Heart left ventricle (tissue), 16 donors: ENCODE measurements around the gene SLC31A2. TPM values are rescaled to one million over a fixed set of nuclear protein-coding genes. Genes with fewer than 3 reads are reported as not detected.
A peak's percentile ranks its signal among the peaks of the same experiment; 100 is the strongest.

Experiments
- ATAC-seq, 4 donors: fragments of 200-7000 bp; cut with Tn5 transposase; one replicate each; pipeline ENCODE4 v1.9.1; 2020 to 2022; ENCODE audit warnings: moderate library complexity in 4 of 4, mild to moderate bottlenecking in 3 of 4, moderate number of reproducible peaks in 1 of 4
- DNase-seq, 5 donors: peaks; one replicate each; pipeline ENCODE4 v3.0.0-alpha.2; 2020
- H3K27ac ChIP-seq, 12 donors: fragments of 200-600 bp; sonication (generic) in 4 of 12; one replicate each; pipeline versions ENCODE4 v1.5.0 to v1.8.0; 2016 to 2022; ENCODE audit warnings: mild to moderate bottlenecking in 2 of 12
- H3K27me3 ChIP-seq, 9 donors: fragments of 200-600 bp; sonication (generic) in 2 of 9; one replicate each; pipeline versions ENCODE4 v1.5.1 to v1.8.0; 2016 to 2022; ENCODE audit warnings: mild to moderate bottlenecking in 3 of 9
- H3K36me3 ChIP-seq, 9 donors: fragments of 200-600 bp; sonication (generic) in 2 of 9; one replicate each; pipeline versions ENCODE4 v1.5.0 to v1.8.0; 2018 to 2022; ENCODE audit warnings: mild to moderate bottlenecking in 2 of 9
- H3K4me1 ChIP-seq, 12 donors: fragments of 200-600 bp; sonication (generic) in 4 of 12; one replicate each; pipeline versions ENCODE4 v1.5.0 to v1.8.0; 2016 to 2022; ENCODE audit warnings: mild to moderate bottlenecking in 3 of 12
- H3K4me3 ChIP-seq, 12 donors: fragments of 200-600 bp; sonication (generic) in 4 of 12; one replicate each; pipeline versions ENCODE4 v1.5.0 to v1.8.0; 2017 to 2022; ENCODE audit warnings: mild to moderate bottlenecking in 9 of 12, moderate library complexity in 4 of 12
- H3K9me3 ChIP-seq, 12 donors: fragments of 200-600 bp; sonication (generic) in 4 of 12; one replicate each; pipeline versions ENCODE4 v1.5.0 to v1.8.0; 2016 to 2022; ENCODE audit warnings: mild to moderate bottlenecking in 1 of 12
- POLR2A ChIP-seq, 2 donors: fragments of 450-650 bp; IDR thresholded peaks; one replicate each; pipeline ENCODE4 v1.6.1; 2017; ENCODE audit warnings: antibody characterized with exemption in 2 of 2, mild to moderate bottlenecking in 2 of 2, moderate library complexity in 2 of 2
- whole genome bisulfite sequencing, 4 donors: extraction: QIAGEN DNeasy Blood & Tissue Kit in 2 of 4; methylation state at CpG; one replicate each; pipeline versions ENCODE4 v1.1.5 to v1.1.7; 2013 to 2018; 5-methylcytosine and 5-hydroxymethylcytosine counted together
- intact Hi-C, 10 donors: fragments of 100-400 bp; cut with DNase I; formaldehyde crosslinking; loops; one replicate each; pipeline versions ENCODE4 v1.11.1 to v1.14.2; 2022
- polyA plus RNA-seq, 2 donors: library from polyadenylated mRNA; stranded (reverse); fragments of 200-250 nt; gene quantifications; one replicate each; pipeline ENCODE4 v1.2.3, GENCODE V29; 2013
- total RNA-seq, 9 donors: library from RNA; depleted of rRNA in 2 of 9; stranded (reverse); fragments of >200 nt in 2 of 9; fragmentation: NEBNext Ultra II Directional in 3 of 9; extraction: Animal tissue kit (Norgen Biotek cat#: 25700) in 3 of 9; gene quantifications; one replicate each; pipeline versions ENCODE4 v1.1.0 to v1.2.4, GENCODE V29; 2016 to 2023
- TF ChIP-seq, protein P1 (sequence below), 12 donors: fragments of 200-600 bp; sonication (generic) in 4 of 12; IDR thresholded peaks; one replicate each; pipeline versions ENCODE4 v1.5.0 to v1.8.0; 2018 to 2022; ENCODE audit warnings: antibody characterized with exemption in 12 of 12, mild to moderate bottlenecking in 5 of 12
- donor health status: ischemic (EF 13 %, LVEDD 7.1; RV severe dilation, severe dysfunction).
- donor health status: healthy with polysubstance abuse.
- donor health status: DM: no; HTN: yes; CAD: no.
- donor health status: DM: no; HTN: no; CAD: no.
- donor health status: ischemic (EF 25% LVEDD 6.9; RV normal size, moderate dysfunction).
- donor health status: ischemic (EF 25% LVEDD 5.7; RV mildly dilated, moderate dysfunction).
- donor health status: healthy.
- donor health status: DM: yes; HTN: yes; CAD: no.
- donor health status: ischemic (EF 35%, LVEDD 5.7; RV mildly dilated, moderate dysfunction).
- donor health status: nonischemic (EF 11% LVEDD 7.7; RV severe dilation, severe dysfunction).
- donor health status: DM: yes; HTN: yes; CAD: no.
- donor health status: PGD.
- donor health status: ischemic (EF 29% LVEDD 5.4; RV normal size, mild dysfunction).
- donor health status: nonischemic (EF 23%, LVEDD 6.1; RV moderate dilation, normal function).

Gene SLC31A2
- total and polyA plus RNA-seq, 11 donors = 5.2 to 26.4 (median 13.8) TPM

DNA sequence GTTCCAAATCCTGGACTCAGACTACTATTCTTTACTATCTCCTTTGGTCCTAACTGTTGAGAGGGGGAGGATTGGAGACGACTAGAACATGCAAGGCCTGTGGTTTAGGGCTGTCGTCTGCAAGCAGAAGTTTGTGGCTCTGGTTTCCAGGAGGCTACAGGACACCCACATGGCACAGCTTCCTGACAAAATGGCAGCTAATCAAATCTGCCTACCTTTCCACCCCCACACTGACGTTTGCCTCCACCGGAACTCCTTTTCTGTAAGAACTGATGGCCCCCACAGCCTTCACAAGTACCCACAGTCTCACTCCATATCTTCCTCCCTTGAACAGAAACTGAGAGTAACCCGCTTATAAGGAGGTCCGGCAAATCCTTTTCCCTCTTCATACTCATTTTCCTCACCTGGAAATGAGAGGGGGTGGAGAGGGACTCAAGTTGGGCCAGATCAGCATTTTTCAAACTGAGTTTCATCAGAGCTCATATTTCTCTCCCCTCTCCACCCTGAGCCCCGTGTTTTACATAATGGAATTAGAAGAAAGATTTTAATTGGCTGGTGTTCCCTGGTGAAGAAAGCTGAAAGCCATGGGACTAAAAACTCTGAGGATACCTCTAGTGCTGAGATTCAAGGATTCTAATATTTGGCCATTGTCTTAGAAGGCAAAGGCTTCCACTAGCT lies 5.2 kb downstream of the SLC31A2 start:
- peak overlapping the region in 1 of 12 donors; percentile 91 for H3K27ac ChIP-seq
- 41 to 71% (median 54%) methylated on average over 7 of the region's 7 CpGs for WGBS, 4 donors
- no peak for TF ChIP-seq POLR2A (IDR thresholded peaks at IDR 0.05)
- TF ChIP-seq, protein P1, sequence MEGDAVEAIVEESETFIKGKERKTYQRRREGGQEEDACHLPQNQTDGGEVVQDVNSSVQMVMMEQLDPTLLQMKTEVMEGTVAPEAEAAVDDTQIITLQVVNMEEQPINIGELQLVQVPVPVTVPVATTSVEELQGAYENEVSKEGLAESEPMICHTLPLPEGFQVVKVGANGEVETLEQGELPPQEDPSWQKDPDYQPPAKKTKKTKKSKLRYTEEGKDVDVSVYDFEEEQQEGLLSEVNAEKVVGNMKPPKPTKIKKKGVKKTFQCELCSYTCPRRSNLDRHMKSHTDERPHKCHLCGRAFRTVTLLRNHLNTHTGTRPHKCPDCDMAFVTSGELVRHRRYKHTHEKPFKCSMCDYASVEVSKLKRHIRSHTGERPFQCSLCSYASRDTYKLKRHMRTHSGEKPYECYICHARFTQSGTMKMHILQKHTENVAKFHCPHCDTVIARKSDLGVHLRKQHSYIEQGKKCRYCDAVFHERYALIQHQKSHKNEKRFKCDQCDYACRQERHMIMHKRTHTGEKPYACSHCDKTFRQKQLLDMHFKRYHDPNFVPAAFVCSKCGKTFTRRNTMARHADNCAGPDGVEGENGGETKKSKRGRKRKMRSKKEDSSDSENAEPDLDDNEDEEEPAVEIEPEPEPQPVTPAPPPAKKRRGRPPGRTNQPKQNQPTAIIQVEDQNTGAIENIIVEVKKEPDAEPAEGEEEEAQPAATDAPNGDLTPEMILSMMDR (IDR thresholded peaks at IDR 0.05) = no peak
- peaks cover 0 to 56% (median 16%) of the 10 kb centered on the region in 12 donors for H3K4me1 ChIP-seq
- H3K4me3 ChIP-seq = no peak overlapping the region
- ATAC-seq = peak in 1 of 4 donors; percentile 7
- no peaks in the 10 kb centered on the region for H3K9me3 ChIP-seq
- intact Hi-C loops = loop anchor here in 2 of 10 donors (10.0 kb wide), 2 partner anchors 101 to 119 kb away; partner anchors contain the start of genes CDC26 (in 1 of the 2), PRPF4 (in 1 of the 2) and ZFP37 (in 1 of the 2)
- no peak for DNase-seq
- peaks cover 0 to 46% (median 31%) of the 10 kb centered on the region in 9 donors for H3K36me3 ChIP-seq
- H3K27me3 ChIP-seq = no peaks in the 10 kb centered on the region

DNA sequence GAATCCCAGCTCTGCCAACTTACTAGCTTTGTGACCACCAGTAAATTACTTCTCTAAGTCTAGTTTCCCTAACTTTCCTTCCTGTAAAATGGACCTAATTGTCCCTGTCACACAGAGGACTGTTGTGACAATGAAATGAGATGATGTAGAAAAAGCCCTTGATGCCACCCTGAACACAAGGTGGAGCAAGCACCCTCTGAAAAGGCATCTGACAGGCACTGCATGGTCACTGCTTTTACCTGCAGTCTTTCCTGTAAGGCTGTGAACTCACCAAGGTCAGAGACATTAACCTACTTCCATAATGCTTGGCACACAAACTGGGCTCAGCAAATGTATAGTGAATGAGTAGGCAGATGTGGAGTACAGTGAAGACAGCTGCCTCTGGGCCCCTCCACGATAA lies 6.1 kb downstream of the SLC31A2 start:
- Histone ChIP-seq H3K4me3 (no peak overlapping the region), H3K9me3 (no peaks in the 10 kb centered on the region), H3K27ac (peak overlapping the region in 1 of 12 donors; percentile 17), H3K4me1 (peaks cover 0 to 51% (median 13%) of the 10 kb centered on the region in 12 donors), H3K27me3 (no peaks in the 10 kb centered on the region), H3K36me3 (peaks cover 0 to 54% (median 38%) of the 10 kb centered on the region in 9 donors)
- TF ChIP-seq, protein P1 (IDR thresholded peaks at IDR 0.05) = no peak
- no peak for TF ChIP-seq POLR2A (IDR thresholded peaks at IDR 0.05)
- WGBS, 4 donors = 71 to 92% (median 76%) methylated on average over 1 of the region's 1 CpG
- intact Hi-C loops = loop anchor here in 2 of 10 donors (10.0 kb wide), 2 partner anchors 102 to 118 kb away; partner anchors contain the start of genes CDC26 (in 1 of the 2), PRPF4 (in 1 of the 2) and ZFP37 (in 1 of the 2)
- ATAC-seq (no peak), DNase-seq (no peak)

DNA sequence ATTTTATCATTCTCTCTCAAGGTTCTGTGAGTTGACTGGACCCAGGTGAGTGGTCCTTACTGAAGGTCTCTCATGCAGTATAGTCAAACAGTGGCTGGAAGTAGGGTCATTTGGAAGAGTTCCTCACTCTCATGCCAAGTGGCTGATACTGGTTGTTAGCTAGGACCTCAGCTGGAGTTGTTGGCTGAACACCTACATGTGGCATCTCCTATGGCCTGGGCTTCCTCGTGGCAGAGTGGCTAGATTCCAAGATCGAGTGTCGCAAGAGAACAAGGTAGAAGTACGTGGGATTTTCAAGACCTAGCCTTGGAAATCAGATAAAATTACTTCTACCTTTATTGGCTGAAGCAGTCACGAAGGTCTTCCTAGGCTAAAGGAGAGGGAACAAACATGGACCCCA lies 7.6 kb downstream of the SLC31A2 start:
- no peaks in the 10 kb centered on the region for H3K9me3 ChIP-seq
- 80 to 82% (median 81%) methylated on average over 5 of the region's 5 CpGs for whole genome bisulfite sequencing, 4 donors
- TF ChIP-seq, protein P1 (IDR thresholded peaks at IDR 0.05) = no peak
- TF ChIP-seq POLR2A (IDR thresholded peaks at IDR 0.05) = no peak
- H3K27ac ChIP-seq = no peak overlapping the region
- intact Hi-C loops = loop anchor here in 2 of 10 donors (10.0 kb wide), 2 partner anchors 104 to 116 kb away; partner anchors contain the start of genes CDC26 (in 1 of the 2), PRPF4 (in 1 of the 2) and ZFP37 (in 1 of the 2)
- H3K36me3 ChIP-seq = peaks cover 0 to 70% (median 54%) of the 10 kb centered on the region in 9 donors
- H3K4me3 ChIP-seq = no peak overlapping the region
- ATAC-seq (no peak), DNase-seq (no peak)
- H3K27me3 ChIP-seq = no peaks in the 10 kb centered on the region
- peaks cover 0 to 36% (median 4%) of the 10 kb centered on the region in 12 donors for H3K4me1 ChIP-seq

DNA sequence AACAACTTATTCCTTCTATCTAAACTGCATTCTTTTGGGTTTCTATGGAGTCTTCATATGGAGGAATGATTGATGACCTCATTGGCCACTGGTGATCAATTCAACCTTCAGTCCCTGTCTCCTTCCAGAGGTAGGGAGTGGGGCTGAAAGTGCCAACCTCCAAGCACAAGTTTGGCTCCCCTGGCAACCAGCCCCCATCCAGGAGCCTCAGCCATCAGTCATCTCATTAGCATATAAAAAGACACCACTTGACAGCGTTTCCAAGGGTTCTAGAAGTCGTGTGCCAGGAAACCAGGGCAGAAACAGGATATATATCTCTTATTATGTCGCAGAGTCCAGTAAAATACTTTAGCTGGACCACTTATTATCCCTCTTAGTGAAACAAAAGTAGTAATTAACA lies 9.8 kb downstream of the SLC31A2 start:
- H3K27ac ChIP-seq = no peak overlapping the region
- intact Hi-C loops = no loop called here
- no peak for ATAC-seq
- H3K4me3 ChIP-seq = no peak overlapping the region
- WGBS, 4 donors = 15 to 50% (median 29%) methylated on average over 3 of the region's 3 CpGs
- peaks cover 0 to 91% (median 74%) of the 10 kb centered on the region in 9 donors for H3K36me3 ChIP-seq
- no peak for DNase-seq
- TF ChIP-seq, protein P1 (IDR thresholded peaks at IDR 0.05) = no peak
- no peak for TF ChIP-seq POLR2A (IDR thresholded peaks at IDR 0.05)
- H3K4me1 ChIP-seq = peaks cover 0 to 30% (median 12%) of the 10 kb centered on the region in 12 donors
- H3K9me3 ChIP-seq = no peaks in the 10 kb centered on the region
- no peaks in the 10 kb centered on the region for H3K27me3 ChIP-seq
